NCI-H2171 treated with DMSO at 0.1 percent for 48 hours (cell line): ENCODE data around the gene CHMP6.
A peak's percentile ranks its signal among the peaks of the same experiment; 100 is the strongest.

Experiments used
- DNase-seq: peaks from one replicate; lab custom pipeline; 2025; lab: John Stamatoyannopoulos, UW

CHMP6 gene

DNA sequence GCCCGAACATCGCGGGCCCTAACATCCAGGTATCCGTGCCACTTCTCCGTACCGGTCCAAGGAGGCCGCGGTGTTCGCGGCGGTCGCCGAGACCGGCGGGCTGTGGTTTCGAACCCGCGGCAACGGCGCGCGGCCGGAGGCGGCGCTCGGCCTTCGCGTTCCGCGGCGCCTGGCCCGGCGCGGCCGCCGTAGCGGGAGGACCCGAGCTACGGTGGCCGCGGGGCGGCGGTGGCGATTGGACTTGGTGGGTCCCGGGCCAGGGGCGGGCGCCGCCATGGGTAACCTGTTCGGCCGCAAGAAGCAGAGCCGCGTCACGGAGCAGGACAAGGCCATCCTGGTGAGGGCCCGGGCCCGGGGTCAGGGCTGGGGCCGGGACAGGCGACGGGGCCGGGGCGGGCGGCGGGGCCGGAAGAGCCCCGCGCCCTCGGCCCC lies at the start of gene CHMP6:
Gene CHMP6 (plus strand): TSS at position 197 of the 432 bp plus-strand sequence. CDS start 78 bp downstream, at position 275.
- peak; percentile 45 for DNase-seq

- peak; percentile 23 for DNase-seq
Observed at GRCh38 chr17:80942423-80943345, 49.0 kb upstream of the CHMP6 start.

- no peak for DNase-seq
Observed at GRCh38 chr17:80943346-80944145, 48.1 kb upstream of the CHMP6 start.

GRCh38 chr17:80944326-80944725 lies 47.3 kb upstream of the CHMP6 start:
- no peak for DNase-seq

DNA sequence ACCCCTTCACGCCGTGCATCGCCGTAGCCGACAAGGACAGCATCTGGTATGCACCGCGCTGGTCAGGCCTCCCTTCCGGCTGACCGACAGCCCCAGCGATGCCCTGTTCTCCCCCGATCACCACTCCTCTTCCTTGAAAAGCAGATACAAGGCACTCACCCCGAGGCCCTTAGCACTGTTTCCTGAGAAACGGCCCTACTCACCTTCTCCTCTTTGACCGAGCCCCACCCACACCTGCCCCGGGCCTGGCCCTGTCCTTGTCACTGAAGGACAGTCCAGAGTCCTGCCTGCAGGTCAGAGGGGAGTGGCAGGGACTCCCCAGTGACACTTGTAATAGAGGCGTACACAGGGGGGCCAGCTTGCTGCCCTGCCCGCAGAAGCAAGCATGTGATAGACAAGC lies 45.9 kb upstream of the CHMP6 start:
- no peak for DNase-seq

GRCh38 chr17:80946449-80946848 lies 45.2 kb upstream of the CHMP6 start:
- DNase-seq: no peak

DNA sequence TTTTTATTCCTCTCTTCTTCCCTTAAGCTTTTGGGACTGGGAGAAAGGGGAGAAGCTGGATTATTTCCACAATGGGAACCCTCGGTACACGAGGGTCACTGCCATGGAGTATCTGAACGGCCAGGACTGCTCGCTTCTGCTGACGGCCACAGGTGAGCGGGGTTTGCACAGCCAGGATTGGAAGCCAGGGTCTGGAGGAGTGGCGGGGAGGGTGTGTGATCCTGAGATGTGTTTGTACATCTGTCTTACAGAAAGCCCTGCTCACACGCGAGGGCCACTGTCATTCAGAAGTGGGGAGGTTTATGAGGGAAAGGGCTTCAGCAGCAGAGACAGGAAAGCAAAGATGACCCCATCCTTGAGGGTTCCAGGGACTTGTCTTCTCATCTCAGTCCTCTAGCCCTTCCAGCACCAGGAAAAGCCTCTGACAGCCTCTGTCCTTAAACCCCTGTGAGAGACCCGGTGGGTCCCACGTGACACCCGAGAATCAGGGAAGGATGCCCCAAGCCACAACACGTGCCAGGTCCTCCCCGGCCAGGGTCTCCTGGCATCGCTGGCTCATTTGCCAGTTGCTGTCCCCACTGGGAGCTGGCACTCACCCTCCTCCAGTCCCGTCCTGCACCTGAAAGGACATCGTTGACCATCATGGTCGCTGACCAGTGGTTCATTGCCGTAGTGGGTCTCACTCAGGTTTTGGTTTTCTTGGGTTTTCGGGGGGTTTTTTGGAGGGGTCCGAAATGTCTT lies 44.3 kb upstream of the CHMP6 start:
- DNase-seq: no peak

- no peak for DNase-seq
Observed at GRCh38 chr17:80948019-80948975, 43.3 kb upstream of the CHMP6 start.

DNA sequence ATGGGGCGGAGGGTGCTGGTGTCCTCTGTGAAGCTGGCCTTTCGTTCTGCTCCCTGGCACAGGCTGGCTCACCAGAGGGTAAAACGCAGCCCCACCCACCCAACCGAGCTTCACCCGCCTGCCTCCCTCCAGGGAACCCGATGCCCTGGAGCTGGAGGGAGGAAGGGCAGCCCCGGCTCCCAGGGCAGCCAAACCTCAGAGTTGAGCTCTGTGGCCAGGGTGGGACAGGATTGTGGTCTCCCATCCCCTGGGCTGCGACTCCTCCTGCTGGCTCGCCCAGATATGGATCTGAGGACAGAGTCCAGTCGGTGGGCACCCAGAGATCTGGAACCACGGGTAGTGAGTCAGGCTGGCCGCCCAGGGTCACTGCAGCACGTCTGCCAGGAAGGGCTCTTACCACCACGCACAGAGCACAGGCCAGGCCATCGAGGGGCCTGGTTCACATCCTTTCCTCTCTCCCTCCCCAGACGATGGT lies 42.6 kb upstream of the CHMP6 start:
- DNase-seq: no peak

DNA sequence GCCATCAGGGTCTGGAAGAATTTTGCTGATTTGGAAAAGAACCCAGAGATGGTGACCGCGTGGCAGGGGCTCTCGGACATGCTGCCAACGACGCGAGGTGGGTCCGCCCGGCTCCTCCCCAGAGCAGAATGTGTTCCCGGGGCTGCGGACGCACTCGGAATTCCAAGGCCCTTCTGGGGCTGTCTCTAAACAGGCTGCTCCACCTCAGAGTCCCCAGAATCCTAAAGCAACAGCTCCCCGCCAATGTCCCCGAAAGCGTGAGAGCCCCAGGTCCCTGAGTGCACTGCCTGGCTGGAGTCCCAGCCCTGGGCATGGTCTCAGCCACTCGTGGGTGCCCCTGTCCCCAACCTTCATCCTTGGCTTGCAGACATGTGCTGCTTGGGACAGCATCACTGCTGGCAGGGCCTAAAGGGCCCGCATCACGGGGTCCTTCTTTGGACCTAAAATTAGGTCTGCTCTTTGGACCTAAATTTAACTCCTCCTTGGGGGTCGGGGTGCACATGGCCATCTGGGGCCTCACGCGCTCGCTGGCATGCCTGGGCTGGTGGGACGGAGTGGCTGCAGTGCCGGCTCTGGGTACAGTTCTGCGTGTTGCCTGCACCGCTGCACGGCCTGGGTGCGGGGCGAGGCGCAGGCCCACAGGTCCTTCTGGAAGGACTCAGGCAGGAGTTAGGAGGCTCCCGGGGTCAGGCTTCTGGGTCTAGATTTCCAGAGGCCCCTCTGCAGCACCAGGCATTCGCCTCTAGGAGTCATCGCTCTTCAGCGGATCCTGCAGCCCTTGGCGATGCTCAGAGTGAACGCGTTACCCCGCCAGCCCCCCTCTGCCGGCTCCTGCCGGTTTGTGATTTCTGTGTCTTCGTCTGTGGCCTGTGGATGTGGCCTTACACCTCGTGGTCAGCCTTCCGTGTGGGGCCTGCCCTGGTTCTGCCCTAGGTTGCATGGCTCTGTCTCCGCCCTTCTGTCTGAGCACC lies 41.9 kb upstream of the CHMP6 start:
- DNase-seq: no peak

- no peak for DNase-seq
Observed at GRCh38 chr17:80950466-80951120, 41.0 kb upstream of the CHMP6 start.

DNA sequence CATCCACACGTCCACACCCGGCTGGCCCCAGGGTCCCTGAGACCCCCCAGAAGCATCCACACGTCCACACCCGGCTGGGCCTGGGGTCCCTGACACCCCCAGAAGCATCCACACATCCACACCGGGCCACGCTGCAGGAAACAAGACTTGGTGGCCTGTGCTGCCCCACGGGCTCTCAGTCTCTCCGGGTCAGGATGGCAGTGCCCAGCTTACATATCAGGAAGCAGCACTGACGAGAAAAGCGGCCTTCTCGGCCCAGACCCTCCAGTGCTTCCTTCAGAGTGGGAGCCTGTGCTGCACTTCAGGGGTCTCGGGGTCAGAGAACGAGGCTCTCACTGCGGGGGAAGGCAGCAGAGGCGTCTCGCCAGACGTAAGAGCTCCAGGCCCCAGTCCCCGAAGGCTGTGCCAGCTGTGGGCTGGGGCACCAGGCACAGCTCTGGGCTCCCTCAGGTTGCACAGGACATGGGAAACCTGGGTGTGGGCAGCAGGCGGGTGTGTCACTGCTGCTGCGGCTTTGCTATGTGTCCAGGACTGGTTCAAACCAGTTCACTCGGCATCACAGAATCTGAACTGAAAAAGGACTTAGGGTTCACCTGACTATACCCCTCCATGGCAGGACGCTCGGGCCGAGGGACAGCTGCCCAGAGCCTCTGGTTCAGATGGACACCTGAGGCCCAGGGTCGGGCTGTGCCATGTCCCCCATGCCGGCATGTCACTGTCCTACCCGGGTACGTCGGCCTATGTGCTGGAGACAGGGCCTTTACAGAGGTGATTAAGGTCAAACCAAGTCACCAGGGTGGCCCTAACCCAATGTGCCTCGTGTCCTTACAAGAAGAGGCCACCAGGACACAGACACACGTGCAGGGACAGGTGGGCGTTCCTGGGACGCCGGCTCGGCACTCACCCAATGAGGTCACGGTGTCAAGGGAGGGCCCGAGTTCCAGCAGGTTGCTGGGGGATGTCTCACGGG lies 40.2 kb upstream of the CHMP6 start:
- no peak for DNase-seq

GRCh38 chr17:80952291-80952690 lies 39.4 kb upstream of the CHMP6 start:
- DNase-seq: no peak

DNA sequence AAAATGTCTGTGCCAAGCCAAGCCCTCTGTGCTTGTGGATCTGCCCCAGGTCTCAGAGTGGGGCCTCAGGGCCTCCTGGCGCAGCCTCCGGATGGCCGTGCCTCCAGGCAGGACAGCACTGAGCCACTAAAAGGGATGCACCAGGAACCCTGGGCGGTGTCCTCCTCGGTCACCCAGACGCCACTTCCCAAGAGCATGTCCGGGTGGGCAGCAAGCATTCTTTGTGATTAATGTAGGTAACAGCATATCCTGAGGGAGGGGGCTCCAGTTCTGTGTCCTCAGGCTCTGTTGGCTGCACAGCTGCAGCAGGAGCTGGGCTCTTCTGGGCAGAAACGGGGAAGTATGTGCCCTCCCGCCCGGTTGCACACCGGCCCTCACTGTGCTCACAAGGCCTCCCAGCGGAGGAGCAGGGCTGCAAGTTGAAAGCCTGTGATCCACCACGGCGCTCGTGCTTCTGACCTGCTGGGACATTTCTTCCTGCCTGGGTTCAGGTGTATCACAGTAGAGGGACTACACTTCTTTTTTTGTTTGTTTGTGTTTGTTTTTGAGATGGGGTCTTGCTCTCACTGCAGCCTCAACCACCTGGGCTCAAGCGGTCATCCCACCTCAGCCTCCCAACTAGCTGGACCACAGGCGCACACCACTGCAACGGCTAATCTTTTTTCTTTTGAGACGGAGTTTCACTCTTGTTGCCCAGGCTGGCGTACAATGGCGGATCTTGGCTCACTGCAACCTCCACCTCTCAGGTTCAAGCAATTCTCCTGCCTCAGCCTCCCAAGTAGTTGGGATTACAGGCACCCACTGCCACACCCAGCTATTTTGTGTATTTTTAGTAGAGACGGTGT lies 37.9 kb upstream of the CHMP6 start:
- DNase-seq: no peak

GRCh38 chr17:80955078-80955477 lies 36.6 kb upstream of the CHMP6 start:
- no peak for DNase-seq

DNA sequence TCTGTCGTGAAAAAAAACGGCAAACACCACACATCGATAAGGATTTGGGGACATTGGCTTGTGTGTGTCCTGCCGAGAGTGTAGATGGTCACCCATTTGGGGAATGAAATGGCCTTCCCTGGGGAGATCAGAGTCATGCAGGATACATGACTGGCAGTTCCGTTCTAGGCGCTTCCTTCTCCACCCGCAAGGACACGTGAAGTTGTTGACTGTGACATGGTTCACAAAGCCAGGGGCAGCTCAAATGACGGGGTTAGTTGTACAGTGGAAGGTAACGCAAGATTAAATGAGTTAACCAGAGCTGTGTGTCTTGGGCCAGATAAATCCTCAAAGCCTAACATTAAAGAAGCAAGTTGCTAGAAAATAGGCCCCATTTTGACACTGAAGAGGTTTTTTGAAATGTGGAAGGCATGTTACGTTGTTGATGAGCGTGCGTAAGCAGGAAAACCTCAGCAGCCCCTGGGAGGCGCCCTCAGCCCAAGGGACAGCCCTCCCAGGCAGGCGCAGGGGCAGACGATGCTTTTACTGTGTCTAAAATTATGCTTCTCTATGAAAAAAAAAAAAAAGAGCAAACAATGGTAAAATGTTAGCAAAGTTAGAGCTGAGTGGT lies 35.9 kb upstream of the CHMP6 start:
- DNase-seq: no peak
